Gastrocnemius medialis (tissue), 4 donors: ENCODE data around the gene CDH1. TPM values are rescaled to one million over a fixed set of nuclear protein-coding genes. Genes with fewer than 3 reads are reported as not detected.

Experiments
- ATAC-seq, 2 donors: fragments of 150-250 bp; one replicate each; pipeline ENCODE4 v1.9.1; 2016
- DNase-seq, 2 donors: peaks; one replicate each; pipeline ENCODE4 v3.0.0-alpha.2; 2019
- H3K27ac ChIP-seq, 4 donors: fragments of 200-600 bp; sonication (generic); 1 replicate in 1 of 4; 2 replicates in 3 of 4; pipeline ENCODE4 v1.5.1; 2016 to 2018; ENCODE audit warnings: mild to moderate bottlenecking in 2 of 4, moderate library complexity in 1 of 4
- H3K27me3 ChIP-seq, 3 donors: fragments of 200-600 bp; sonication (generic) in 2 of 3; 1 replicate in 1 of 3; 2 replicates in 2 of 3; pipeline versions ENCODE4 v1.5.1 to v1.6.0; 2016 to 2019; ENCODE audit warnings: mild to moderate bottlenecking in 1 of 3, moderate library complexity in 1 of 3
- H3K36me3 ChIP-seq, 2 donors: fragments of 200-600 bp; sonication (generic) in 1 of 2; one replicate each; pipeline ENCODE4 v1.5.1; 2017 to 2018
- H3K4me1 ChIP-seq, 2 donors: fragments of 200-600 bp; sonication (generic) in 1 of 2; one replicate each; pipeline ENCODE4 v1.5.1; 2016 to 2017; ENCODE audit warnings: mild to moderate bottlenecking in 2 of 2
- H3K4me3 ChIP-seq, 4 donors: fragments of 200-600 bp; sonication (generic) in 3 of 4; 1 replicate in 1 of 4; 2 replicates in 3 of 4; pipeline ENCODE4 v1.5.1; 2016 to 2019; ENCODE audit warnings: mild to moderate bottlenecking in 2 of 4
- H3K9me3 ChIP-seq, 3 donors: fragments of 200-600 bp; sonication (generic) in 2 of 3; 1 replicate in 1 of 3; 2 replicates in 2 of 3; pipeline ENCODE4 v1.5.1; 2016 to 2019
- CTCF ChIP-seq, 5 experiments: fragments of 450-650 bp in 3 of 5; fragments of 200-600 bp in 2 of 5; sonication (generic) in 2 of 5; IDR thresholded peaks in 4 of 5; conservative IDR thresholded peaks in 1 of 5; 1 replicate in 4 of 5; 2 replicates in 1 of 5; pipeline ENCODE4 v1.5.1; 2016 to 2019; ENCODE audit warnings: antibody characterized with exemption in 5 of 5, mild to moderate bottlenecking in 3 of 5, moderate library complexity in 3 of 5
- POLR2A ChIP-seq, 2 donors: fragments of 450-650 bp; IDR thresholded peaks; one replicate each; pipeline ENCODE4 v1.6.1; 2017; ENCODE audit warnings: antibody characterized with exemption in 2 of 2, mild to moderate bottlenecking in 2 of 2, moderate library complexity in 2 of 2
- in situ Hi-C, 4 donors: fragments of 200-750 bp; cut with MboI; loops; one replicate each; pipeline versions ENCODE4 v1.15.0 to v1.8.0; 2017; ENCODE audit warnings: low sequenced_read_pairs in 4 of 4
- intact Hi-C: fragments of 100-400 bp; cut with DNase I; formaldehyde crosslinking; loops from one replicate; pipeline ENCODE4 v1.15.1; 2023; ENCODE audit warnings: low total_unique reads
- total RNA-seq, 4 donors: library from RNA; depleted of rRNA; stranded (reverse); fragments of >200 nt; gene quantifications; one replicate each; pipeline versions ENCODE4 v1.1.0 to v1.2.3, GENCODE V29; 2016

CDH1 gene
- total RNA-seq, 4 donors from 2014 or later = 0.20 to 1.3 (median 0.20) TPM; not detected in 1

GRCh38 chr16:68743664-68744063 lies 6.6 kb downstream of the CDH1 start:
- TF ChIP-seq POLR2A (IDR thresholded peaks at IDR 0.05) = no peak
- TF ChIP-seq CTCF (IDR thresholded peaks at IDR 0.05 in 4 of 5, conservative IDR thresholded peaks at IDR 0.05 in 1 of 5) = no peak
- no peak overlapping the region for H3K27ac ChIP-seq
- no peak overlapping the region for H3K4me3 ChIP-seq
- DNase-seq = no peak
- H3K36me3 ChIP-seq = no peaks in the 10 kb centered on the region
- in situ Hi-C loops (no loop called here), intact Hi-C loops (no loop called here)
- no peak for ATAC-seq
- no peaks in the 10 kb centered on the region for H3K4me1 ChIP-seq
- H3K27me3 ChIP-seq = peaks cover 0 to under 1% (median 0%) of the 10 kb centered on the region in 3 donors
- H3K9me3 ChIP-seq = no peaks in the 10 kb centered on the region

GRCh38 chr16:68744744-68745280 lies 7.7 kb downstream of the CDH1 start:
- Histone ChIP-seq H3K27me3 (no peaks in the 10 kb centered on the region), H3K36me3 (no peaks in the 10 kb centered on the region), H3K4me3 (no peak overlapping the region), H3K9me3 (no peaks in the 10 kb centered on the region), H3K27ac (no peak overlapping the region), H3K4me1 (no peaks in the 10 kb centered on the region)
- TF ChIP-seq POLR2A (IDR thresholded peaks at IDR 0.05) = no peak
- no peak for TF ChIP-seq CTCF (IDR thresholded peaks at IDR 0.05 in 4 of 5, conservative IDR thresholded peaks at IDR 0.05 in 1 of 5)
- intact Hi-C loops = no loop called here
- ATAC-seq (no peak), DNase-seq (no peak)
- in situ Hi-C loops = no loop called here

GRCh38 chr16:68746951-68747350 lies 9.9 kb downstream of the CDH1 start:
- in situ Hi-C loops = no loop called here
- ATAC-seq (no peak), DNase-seq (no peak)
- H3K4me1 ChIP-seq = no peaks in the 10 kb centered on the region
- H3K27me3 ChIP-seq = no peaks in the 10 kb centered on the region
- no peak overlapping the region for H3K27ac ChIP-seq
- H3K36me3 ChIP-seq = no peaks in the 10 kb centered on the region
- H3K4me3 ChIP-seq = no peak overlapping the region
- intact Hi-C loops = no loop called here
- TF ChIP-seq POLR2A (IDR thresholded peaks at IDR 0.05) = no peak
- TF ChIP-seq CTCF (IDR thresholded peaks at IDR 0.05 in 4 of 5, conservative IDR thresholded peaks at IDR 0.05 in 1 of 5) = no peak
- no peaks in the 10 kb centered on the region for H3K9me3 ChIP-seq

- Histone ChIP-seq H3K4me1 (no peaks in the 10 kb centered on the region), H3K36me3 (no peaks in the 10 kb centered on the region), H3K4me3 (no peak overlapping the region), H3K27me3 (no peaks in the 10 kb centered on the region), H3K9me3 (no peaks in the 10 kb centered on the region), H3K27ac (no peak overlapping the region)
- TF ChIP-seq POLR2A (IDR thresholded peaks at IDR 0.05) = no peak
- no peak for TF ChIP-seq CTCF (IDR thresholded peaks at IDR 0.05 in 4 of 5, conservative IDR thresholded peaks at IDR 0.05 in 1 of 5)
- DNase-seq (no peak), ATAC-seq (no peak)
- in situ Hi-C loops (no loop called here), intact Hi-C loops (no loop called here)
These were observed 12.3 kb downstream of the CDH1 start for GRCh38 chr16:68749432-68749831.

GRCh38 chr16:68750193-68750695 lies 13.2 kb downstream of the CDH1 start:
- intact Hi-C loops = no loop called here

More at GRCh38 chr16:68750193-68750695, 13.2 kb downstream of the CDH1 start:
- H3K27ac ChIP-seq = no peak overlapping the region
- in situ Hi-C loops = no loop called here
- no peaks in the 10 kb centered on the region for H3K27me3 ChIP-seq
- TF ChIP-seq POLR2A (IDR thresholded peaks at IDR 0.05) (no peak), CTCF (IDR thresholded peaks at IDR 0.05 in 4 of 5, conservative IDR thresholded peaks at IDR 0.05 in 1 of 5) (no peak)
- no peaks in the 10 kb centered on the region for H3K36me3 ChIP-seq
- H3K9me3 ChIP-seq = no peaks in the 10 kb centered on the region
- DNase-seq = no peak
- no peak for ATAC-seq
- no peak overlapping the region for H3K4me3 ChIP-seq
- H3K4me1 ChIP-seq = no peaks in the 10 kb centered on the region
